HG02943 (cell line): ENCODE data around the gene DISC1.
"Not testable (repeated sequence)": the region's sequence is repeated elsewhere in the genome, so short reads cannot be mapped to it uniquely, and the experiment has no call there.

ENCODE experiments used
- ATAC-seq: cut with Tn5 transposase; IDR thresholded peaks from one replicate; pipeline ENCODE4 v1.9.1; 2021; ENCODE audit warnings: mild to moderate bottlenecking, low read depth, moderate library complexity; ENCODE audit not compliant: unreplicated experiment

The DISC1 gene

GRCh38 chr1:231761747-231762541, 135.4 kb downstream of the DISC1 start:
- ATAC-seq = no peak

GRCh38 chr1:231763456-231763855, 136.9 kb downstream of the DISC1 start:
- ATAC-seq = no peak

- not testable (repeated sequence) for ATAC-seq
Observed at GRCh38 chr1:231765825-231766224, 139.2 kb downstream of the DISC1 start.

DNA sequence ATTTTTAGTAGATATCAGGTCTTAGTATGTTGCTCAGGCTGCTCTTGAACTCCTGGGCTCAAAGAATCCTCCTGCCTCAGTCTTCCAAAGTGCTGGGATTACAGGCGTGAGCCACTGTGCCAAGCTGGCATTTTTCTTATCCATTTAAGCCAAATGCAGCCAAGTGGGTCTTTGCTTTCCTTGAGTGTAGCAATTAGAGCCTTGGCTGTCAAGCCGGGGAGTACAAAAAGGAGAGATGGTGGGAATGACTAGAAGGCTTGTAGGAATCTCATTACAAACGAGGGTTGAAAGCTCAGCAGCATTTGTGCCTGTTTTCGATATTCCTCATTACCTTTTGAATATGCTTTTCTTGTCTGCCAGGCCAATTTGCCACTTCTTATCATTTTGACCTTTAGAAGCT, 140.9 kb downstream of the DISC1 start:
- no peak for ATAC-seq

GRCh38 chr1:231768416-231768815, 141.8 kb downstream of the DISC1 start:
- ATAC-seq = no peak

DNA sequence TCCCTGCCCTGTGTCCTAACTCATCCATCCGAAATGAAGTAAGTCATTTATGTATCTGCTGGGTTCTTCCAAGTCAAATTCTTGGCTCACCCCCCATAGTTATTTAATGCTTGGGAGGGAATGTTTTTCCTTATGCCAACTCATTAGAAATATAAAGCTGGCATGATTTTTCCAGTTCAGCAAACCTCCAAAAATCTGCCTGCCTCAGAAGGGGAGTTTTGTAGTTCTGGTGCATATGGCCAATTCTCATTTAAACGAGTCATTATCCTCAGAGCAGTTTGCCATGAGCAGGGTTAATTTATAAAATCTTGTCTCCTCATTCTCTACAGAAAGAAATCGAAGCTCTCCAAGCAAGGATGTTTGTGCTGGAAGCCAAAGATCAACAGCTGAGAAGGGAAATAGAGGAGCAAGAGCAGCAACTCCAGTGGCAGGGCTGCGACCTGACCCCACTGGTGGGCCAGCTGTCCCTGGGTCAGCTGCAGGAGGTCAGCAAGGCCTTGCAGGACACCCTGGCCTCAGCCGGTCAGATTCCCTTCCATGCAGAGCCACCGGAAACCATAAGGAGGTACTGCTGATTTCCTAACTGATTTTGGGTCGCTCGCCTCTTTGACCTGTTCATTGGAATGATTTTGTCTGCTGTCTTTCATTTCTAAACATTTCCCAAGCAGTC, 144.1 kb downstream of the DISC1 start:
- no peak for ATAC-seq

GRCh38 chr1:231774719-231775335, 148.2 kb downstream of the DISC1 start:
- no peak for ATAC-seq

GRCh38 chr1:231776010-231776756, 149.6 kb downstream of the DISC1 start:
- no peak for ATAC-seq

GRCh38 chr1:231776757-231777062, 150.1 kb downstream of the DISC1 start:
- ATAC-seq = no peak

DNA sequence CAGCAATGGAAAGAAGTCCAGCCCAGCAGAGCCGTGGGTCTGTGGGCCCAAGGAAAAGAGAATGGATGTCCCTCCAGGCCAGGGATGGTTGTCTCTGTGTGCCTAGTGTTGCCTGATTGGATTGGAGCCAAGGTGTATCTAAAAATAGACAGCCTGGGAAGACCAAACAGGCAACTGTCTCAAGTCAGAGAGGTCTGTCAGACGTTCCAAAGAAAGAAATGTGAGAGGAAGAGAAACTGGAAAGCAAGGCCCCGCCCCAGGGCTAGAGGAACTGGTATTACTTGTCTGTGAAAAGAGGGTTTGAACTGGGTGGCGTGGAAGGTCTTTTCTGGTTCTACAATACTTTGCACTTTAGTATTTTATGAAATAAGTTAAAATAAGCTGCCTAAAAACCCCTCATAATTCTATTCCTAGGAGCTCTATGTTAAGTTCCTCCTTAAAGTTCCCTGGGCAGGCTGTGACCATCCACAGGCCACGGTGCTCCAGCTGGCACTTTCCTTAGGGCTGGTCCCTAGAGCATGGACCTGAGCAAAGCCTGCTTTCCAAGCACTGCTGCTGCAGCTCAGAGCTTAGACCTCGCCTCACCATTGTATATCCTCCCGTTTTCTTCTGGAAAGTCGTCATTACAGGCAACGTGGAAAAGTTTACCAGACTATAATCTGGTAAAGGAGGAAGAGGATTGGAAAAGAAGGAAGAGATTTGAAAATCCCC, 151.6 kb downstream of the DISC1 start:
- ATAC-seq = no peak

DNA sequence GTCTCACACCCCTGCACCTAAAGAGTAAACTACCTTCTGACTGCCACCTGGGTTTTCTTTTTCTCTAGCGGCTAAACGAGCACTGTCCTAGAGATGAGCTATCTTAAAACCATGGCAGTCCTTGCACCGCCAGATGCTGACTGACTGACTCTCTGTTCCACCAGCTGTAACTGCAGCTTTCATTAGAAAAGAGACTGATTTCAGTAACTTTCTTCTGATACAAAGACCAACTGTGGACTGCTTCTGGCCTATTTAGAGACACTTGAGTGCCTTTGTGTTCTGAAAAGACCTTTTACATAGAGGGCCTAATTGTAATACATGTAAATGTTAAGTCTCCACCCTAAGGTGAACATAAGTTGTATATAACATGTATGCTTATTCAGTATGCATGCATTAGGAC, 152.5 kb downstream of the DISC1 start:
- no peak for ATAC-seq

DNA sequence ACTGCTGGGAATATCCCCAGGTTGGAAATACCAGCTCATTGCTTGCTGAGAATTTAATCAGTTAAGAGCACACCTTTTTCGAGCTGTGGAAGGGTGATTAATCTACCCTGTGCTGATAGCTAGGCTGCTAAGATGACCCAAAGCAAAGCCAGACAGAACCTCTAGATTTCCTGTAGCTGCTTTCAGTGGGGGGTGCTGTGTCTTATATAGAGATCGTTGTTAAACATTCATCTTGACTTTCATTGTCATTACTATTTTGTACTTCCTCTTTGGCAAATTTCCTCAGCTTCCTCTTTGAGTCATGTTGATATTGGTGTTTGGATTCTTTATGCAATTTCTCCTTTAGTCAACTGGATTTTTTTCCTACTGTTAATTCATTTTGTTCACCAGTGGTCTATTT, 155.3 kb downstream of the DISC1 start:
- no peak for ATAC-seq

- ATAC-seq = not testable (repeated sequence)
Observed at GRCh38 chr1:231785073-231785472, 158.5 kb downstream of the DISC1 start.

- no peak for ATAC-seq
Observed at GRCh38 chr1:231786126-231786525, 159.5 kb downstream of the DISC1 start.

GRCh38 chr1:231792634-231793033, 166.0 kb downstream of the DISC1 start:
- no peak for ATAC-seq

DNA sequence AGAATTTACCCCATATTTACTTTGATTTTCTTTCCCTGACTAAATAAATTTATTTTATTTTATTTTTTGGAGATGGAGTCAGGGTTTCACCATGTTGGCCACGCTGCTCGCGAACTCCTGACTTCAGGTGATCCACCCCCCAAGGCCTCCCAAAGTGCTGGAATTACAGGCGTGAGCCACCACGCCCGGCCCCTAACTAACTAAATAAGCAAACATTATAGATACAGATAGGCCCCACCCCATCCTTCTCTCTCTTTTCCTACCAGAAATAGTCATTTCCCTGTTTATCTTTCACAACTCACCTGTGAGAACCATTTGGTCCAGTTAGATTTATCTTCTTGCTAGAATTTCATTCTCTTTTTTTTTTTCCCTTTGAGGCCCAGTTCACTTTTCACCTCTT, 167.3 kb downstream of the DISC1 start:
- no peak for ATAC-seq

GRCh38 chr1:231796141-231796540, 169.6 kb downstream of the DISC1 start:
- ATAC-seq = no peak

- ATAC-seq = no peak
Observed at GRCh38 chr1:231799363-231799986, 172.9 kb downstream of the DISC1 start.

DNA sequence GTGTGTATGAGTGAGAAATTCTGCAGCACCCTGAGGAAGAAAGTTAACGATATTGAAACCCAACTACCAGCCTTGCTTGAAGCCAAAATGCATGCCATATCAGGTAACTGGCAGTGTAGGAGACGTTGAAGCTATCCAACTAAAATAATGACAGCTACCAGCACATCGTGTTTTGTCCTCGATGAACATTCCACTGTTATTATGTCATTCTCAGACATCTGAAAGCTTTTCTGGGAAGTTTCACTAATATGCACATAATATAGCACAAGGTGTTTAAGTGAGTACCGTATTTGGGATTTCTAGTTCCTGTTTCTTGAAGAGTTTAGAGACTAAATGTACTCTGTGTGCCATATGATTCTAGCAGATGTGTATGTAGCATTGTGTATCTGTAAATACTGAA, 173.5 kb downstream of the DISC1 start:
- ATAC-seq = no peak

GRCh38 chr1:231801042-231801585, 174.5 kb downstream of the DISC1 start:
- no peak for ATAC-seq
